Measurements from ENCODE around the gene PSMB7.
"Not testable (repeated sequence)": the region's sequence is repeated elsewhere in the genome, so short reads cannot be mapped to it uniquely, and the experiment has no call there.

PSMB7 gene

DNA sequence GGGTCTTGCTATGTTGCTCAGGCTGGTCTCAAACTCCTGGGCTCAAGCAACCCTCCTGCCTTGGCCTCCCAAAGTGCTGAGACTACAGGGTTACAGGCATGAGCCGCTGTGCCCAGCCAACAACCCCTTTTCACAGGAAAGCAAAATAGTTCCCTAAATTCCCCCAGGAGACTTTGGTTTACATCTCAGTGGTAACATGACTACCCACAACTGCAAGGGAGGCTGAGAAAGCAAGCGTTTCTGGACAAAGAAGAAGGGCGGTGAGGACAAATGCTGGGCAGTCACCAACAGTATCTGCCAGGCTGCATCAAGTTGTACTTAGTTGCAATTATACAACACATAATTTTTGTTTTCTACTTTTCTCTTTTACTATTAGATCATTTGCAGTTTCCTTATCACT is 27.6 kb upstream of the PSMB7 start:
- no peak for DNase-seq

- DNase-seq = no peak
Measured at GRCh38 chr9:124442379-124442778, 27.1 kb upstream of the PSMB7 start.

DNA sequence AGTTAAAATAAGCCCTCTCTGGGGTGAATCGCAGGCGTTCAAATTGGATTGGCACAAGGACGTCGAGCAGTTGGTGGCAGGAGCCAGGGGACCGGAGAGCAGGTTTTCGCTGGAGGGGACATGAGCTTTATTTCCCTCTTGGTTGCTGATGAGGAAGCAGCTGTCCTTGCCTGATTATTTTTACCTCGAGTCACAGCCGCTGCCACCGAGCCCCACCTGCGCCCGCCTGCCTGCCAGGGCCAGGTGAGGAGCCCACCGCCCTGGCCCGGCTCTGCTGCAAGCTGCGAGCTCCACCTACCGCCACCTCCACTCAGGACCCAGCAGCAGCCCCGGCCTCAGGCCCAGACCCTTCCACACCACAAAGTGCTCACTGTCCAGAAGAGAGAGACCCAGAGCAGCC is 26.0 kb upstream of the PSMB7 start:
- DNase-seq = no peak

DNA sequence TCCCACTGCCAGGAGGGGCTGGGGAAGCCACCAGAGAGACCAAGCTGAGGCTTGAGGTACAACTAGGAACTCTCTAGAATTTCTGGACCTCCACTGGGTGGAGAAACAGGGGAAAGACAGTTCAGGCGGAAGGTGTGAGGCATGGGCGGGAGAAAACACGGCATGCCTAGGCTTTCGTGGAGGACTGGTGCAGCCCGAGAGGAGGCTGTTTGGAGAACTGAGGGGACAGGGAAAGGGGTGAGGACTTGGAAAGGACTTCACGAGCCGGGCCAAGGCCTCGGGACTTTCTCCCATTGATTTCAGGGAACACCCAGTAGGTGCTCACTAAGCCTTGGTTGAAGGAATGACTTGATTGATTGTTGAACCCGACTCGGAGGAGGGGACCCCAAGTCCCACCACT is 25.5 kb upstream of the PSMB7 start:
- DNase-seq = no peak

GRCh38 chr9:124439686-124440243 is 24.5 kb upstream of the PSMB7 start:
- no peak for DNase-seq

DNA sequence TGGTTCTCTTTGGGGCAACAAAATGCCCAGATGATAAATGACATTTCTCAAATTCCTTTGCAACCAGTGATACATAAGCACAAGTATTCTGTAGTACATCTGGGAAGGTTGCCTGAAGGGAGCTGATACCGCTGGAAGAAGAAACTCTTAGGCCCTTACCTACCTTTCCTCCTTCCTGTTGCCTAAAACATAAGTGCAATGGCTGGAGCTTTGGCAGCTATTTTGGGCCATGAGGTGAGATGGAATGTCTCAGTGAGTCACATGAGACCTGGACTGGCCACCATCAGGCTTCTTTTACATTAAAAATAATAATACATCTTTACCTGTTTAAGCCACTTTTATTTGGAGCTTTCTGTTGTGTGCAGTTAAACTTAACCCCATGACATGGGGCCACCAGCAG is 23.8 kb upstream of the PSMB7 start:
- no peak for DNase-seq

- no peak for DNase-seq
Measured at GRCh38 chr9:124438091-124438490, 22.8 kb upstream of the PSMB7 start.

DNA sequence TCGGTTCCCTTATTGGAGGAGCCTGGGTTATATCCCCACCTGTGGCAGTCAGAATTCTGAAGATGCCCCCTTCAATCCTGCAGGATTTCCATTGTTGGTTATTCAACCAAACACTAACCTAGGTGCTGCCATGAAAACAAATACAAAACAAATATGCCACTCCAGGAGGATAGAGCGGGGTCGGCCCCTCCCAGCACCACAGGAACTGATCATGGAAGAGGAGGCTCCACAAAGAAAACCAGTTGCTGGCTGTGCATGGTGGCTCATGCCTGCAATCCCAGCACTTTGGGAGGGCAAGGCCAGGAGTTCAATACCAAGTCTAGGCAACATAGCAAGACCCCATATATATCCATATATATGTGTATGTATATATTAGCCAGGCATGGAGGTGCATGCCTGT is 21.8 kb upstream of the PSMB7 start:
- DNase-seq = no peak

DNA sequence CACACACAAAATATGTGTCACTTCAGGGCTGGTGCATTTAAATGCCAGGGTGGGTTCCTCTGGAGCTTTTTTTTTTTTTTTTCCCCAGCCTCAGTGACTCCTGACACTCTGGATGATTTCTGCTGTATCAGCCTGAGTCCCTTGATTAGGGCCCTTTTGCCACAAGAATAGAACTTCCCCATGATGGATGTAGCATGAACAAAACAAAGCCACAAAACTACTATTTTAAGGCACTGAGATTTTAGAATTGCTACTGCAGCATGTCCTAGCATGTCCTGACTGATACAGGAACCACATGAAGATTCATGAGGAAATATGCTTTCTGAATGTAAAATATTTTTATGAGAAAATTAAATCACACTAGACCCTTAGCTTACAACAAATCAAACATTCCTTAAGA is 21.1 kb upstream of the PSMB7 start:
- no peak for DNase-seq

- no peak for DNase-seq
Measured at GRCh38 chr9:124429530-124429867, 14.3 kb upstream of the PSMB7 start.

DNA sequence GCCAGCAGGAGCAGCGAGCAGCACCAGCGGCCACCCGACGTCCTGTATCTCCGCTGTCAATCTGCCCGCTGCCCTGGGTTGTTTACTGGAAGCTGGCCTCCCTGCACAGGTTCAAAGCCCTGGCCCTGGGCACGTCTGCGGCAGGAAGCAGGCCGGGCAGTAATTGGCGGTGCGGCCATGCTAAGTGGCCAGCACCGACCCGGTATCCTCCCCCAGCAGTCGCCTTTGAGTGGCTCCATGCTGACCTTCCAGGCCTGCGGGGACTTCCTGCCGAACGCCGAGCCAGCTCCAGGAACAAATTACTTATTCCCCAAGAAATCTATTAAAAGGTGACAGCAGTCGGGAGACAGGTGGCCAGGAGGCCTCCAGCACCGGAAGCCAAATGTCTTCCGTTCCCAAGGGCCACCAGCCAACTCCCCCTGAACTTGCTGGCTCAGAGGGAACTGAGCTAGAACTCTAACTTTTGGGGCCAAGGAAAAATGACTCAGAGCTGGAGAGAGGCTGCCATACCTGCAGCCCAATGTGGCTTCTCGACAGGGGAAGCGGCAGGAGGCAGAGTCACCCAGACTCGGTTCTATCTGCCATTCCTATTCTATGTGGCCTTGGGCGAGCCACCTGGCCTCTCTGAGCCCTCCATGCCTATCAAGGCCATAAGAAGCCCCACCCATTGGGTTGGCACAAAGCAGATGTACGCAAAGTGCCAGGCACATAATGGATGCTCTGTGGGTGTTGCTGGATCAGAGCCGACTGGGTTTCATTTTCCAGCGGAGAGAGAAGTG is 13.7 kb upstream of the PSMB7 start:
- no peak for DNase-seq

- no peak for DNase-seq
Measured at GRCh38 chr9:124427281-124427680, 12.0 kb upstream of the PSMB7 start.

DNA sequence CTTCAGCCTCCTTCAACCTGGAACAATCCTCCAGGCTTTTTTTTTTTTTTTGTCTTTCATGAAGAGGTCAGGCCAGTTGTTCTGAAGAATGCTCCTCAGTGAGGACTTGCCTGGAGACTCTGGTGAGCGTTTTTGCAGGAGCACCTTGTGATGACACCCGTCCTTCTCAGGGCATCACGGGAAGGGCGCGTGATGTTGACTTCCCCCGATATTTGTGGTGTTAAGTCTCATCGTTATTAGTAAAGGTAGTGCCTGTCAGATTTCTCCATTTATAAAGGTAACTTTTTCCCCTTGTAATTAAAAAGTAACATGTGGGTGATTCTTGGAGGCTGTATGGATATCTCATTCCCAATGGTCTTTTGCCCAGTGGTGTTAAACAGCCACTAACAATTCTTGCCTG is 11.1 kb upstream of the PSMB7 start:
- no peak for DNase-seq

- not testable (repeated sequence) for DNase-seq
Measured at GRCh38 chr9:124425733-124426132, 10.5 kb upstream of the PSMB7 start.

DNA sequence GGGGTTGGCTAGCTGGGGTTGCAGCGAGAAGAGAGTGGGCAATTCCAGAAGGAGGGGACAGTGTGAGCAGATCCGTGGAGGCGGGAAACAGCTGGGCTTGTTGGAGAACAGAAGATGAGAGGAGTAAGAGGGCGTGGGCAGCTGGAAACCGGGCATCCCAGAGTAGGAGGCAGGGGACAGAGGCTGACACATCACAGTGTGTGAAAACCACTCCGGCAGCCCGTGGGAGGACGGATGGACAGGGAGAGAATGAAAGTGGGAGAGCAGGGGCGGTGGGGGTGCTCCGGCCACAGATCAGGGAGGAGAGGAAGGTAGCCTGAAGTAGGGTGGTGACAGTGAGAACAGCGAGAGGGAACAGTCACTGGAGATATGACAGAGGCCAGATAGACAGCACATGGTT is 8.3 kb upstream of the PSMB7 start:
- no peak for DNase-seq

GRCh38 chr9:124423155-124423554 is 7.9 kb upstream of the PSMB7 start:
- DNase-seq = no peak

GRCh38 chr9:124420991-124421543 is 5.8 kb upstream of the PSMB7 start:
- DNase-seq = peak in 1 of 5 experiments; percentile 10

GRCh38 chr9:124419832-124420489 is 4.7 kb upstream of the PSMB7 start:
- peak in 1 of 5 experiments; percentile 31 for DNase-seq

DNA sequence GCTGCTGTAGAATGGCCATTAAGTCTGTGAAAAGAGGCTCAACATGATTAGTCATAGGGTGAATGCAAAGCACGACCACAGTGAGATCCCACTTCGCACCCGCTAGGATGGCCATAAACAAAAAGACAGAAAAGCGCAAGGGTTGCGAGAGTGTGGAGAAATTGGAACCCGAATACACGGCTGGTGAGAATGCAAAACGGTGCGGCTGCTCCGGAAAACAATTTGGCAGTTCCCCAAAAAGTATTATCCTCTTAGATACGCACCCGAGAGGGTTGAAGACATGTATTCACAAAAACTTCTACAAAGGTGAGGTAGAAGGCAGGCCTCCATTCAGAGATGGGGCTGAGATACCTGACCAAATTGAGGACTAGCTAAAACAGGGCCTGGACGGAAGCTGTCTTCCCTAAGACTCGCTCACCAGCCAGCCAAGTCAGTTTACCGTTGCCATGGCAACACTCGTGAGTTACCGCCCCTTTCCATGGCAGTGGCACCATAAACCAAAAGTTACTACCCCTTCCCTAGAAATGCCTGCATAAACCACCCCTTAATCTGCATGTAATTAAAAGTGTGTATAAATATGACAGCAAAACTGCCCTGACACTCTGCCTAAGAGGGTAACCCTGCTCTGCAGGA is 726 bp upstream of the PSMB7 start:
- DNase-seq = peak in 1 of 5 experiments; percentile 12

DNA sequence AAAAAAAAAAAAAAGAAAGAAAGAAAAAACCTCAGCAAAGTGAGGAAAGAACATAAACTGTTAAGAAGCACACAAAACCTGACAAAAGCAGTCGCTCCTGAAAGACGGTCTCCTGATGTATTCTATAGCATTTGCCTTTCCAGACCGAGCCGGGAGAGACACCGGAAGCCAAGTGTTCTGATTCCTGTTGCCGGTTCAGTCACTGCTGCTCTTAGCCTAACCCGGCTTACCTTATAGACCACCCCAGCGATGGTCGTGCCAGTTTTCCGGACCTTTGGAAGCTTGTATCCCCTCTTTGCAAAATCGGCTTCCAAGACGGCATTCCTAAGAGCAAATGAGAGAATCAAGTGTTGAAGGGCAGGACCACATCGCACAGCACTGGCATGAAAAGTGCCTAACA is 630 bp downstream of the PSMB7 start:
- DNase-seq = no peak

GRCh38 chr9:124412228-124412575 is 3.0 kb downstream of the PSMB7 start:
- DNase-seq = no peak

- no peak for DNase-seq
Measured at GRCh38 chr9:124411514-124412227, 3.6 kb downstream of the PSMB7 start.

GRCh38 chr9:124410321-124410913 is 4.8 kb downstream of the PSMB7 start:
- DNase-seq = no peak
